Endodermal cell (in vitro differentiated cells): ENCODE data around the gene SZT2. TPM values are rescaled to one million over a fixed set of nuclear protein-coding genes. Genes with fewer than 3 reads are reported as not detected.

Experiments used
- DNase-seq: peaks from one replicate; pipeline ENCODE4 v3.0.0-alpha.2; 2017
- H3K27ac ChIP-seq: 2 replicates; pipeline ENCODE4 v1.5.1; 2013; ENCODE audit warnings: mild to moderate bottlenecking, low read depth, low read length, moderate library complexity
- H3K27me3 ChIP-seq: 2 replicates; pipeline ENCODE4 v1.6.1; 2013; ENCODE audit warnings: mild to moderate bottlenecking, low read length, moderate library complexity; ENCODE audit not compliant: insufficient read depth, control insufficient read depth, poor library complexity, severe bottlenecking
- H3K36me3 ChIP-seq: 2 replicates; pipeline ENCODE4 v1.7.0; 2013; ENCODE audit warnings: mild to moderate bottlenecking, low read length, moderate library complexity; ENCODE audit not compliant: control insufficient read depth, insufficient read depth
- H3K4me1 ChIP-seq: one replicate; pipeline ENCODE4 v1.7.0; 2013; ENCODE audit warnings: low read length; ENCODE audit not compliant: control insufficient read depth, insufficient read depth
- H3K4me3 ChIP-seq: 2 replicates; pipeline ENCODE4 v1.5.1; 2013; ENCODE audit warnings: mild to moderate bottlenecking, low read length, moderate library complexity
- H3K9ac ChIP-seq: 2 replicates; pipeline ENCODE4 v1.6.1; 2013; ENCODE audit warnings: mild to moderate bottlenecking, low read length, moderate library complexity; ENCODE audit not compliant: poor library complexity, severe bottlenecking; ENCODE audit errors: extremely low read depth
- H3K9me3 ChIP-seq: 2 replicates; pipeline ENCODE4 v1.6.1; 2013; ENCODE audit warnings: mild to moderate bottlenecking, low read length, moderate library complexity; ENCODE audit not compliant: control insufficient read depth
- H3K27ac Mint-ChIP-seq: 2 replicates; pipeline ENCODE4 v1.8.0; 2020; ENCODE audit warnings: mixed read lengths
- H3K27me3 Mint-ChIP-seq: 2 replicates; pipeline ENCODE4 v1.8.0; 2021; ENCODE audit warnings: mild to moderate bottlenecking, mixed read lengths; ENCODE audit not compliant: insufficient read depth
- H3K36me3 Mint-ChIP-seq: 2 replicates; pipeline ENCODE4 v1.8.0; 2020; ENCODE audit warnings: low read depth, mixed read lengths
- H3K4me1 Mint-ChIP-seq: 2 replicates; pipeline ENCODE4 v1.8.0; 2020; ENCODE audit warnings: mixed read lengths
- H3K4me3 Mint-ChIP-seq: 2 replicates; pipeline ENCODE4 v1.8.0; 2020; ENCODE audit warnings: mild to moderate bottlenecking, moderate library complexity, mixed read lengths
- H3K9me3 Mint-ChIP-seq: 2 replicates; pipeline ENCODE4 v1.8.0; 2020; ENCODE audit warnings: mild to moderate bottlenecking, mixed read lengths
- CTCF ChIP-seq: fragments of 200-600 bp; sonication (generic); conservative IDR thresholded peaks from 2 replicates; pipeline ENCODE4 v1.5.0; 2021; ENCODE audit warnings: antibody characterized with exemption, mild to moderate bottlenecking
- WGBS, 2 experiments: methylation state at CpG; one replicate each; pipeline versions ENCODE4 v1.1.5 to v1.1.7; 2013; ENCODE audit warnings: missing lambda C conversion rate in 2 of 2, mixed read lengths in 1 of 2; ENCODE audit not compliant: insufficient coverage in 1 of 2, insufficient read length in 1 of 2; 5-methylcytosine and 5-hydroxymethylcytosine counted together
- total RNA-seq, 2 donors: library from RNA; stranded (reverse); fragmentation: NEBNext Ultra II Directional in 1 of 2; extraction: Animal tissue kit (Norgen Biotek cat#: 25700) in 1 of 2; gene quantifications; 2 replicates in 1 of 2; 3 replicates in 1 of 2; pipeline ENCODE4 v1.2.1, GENCODE V29; 2021

The SZT2 gene
- total RNA-seq, 2 donors from 2014 or later: 55.6 to 59.7 TPM

- no peaks in the 10 kb centered on the region for H3K27me3 ChIP-seq
- H3K36me3 ChIP-seq: no peaks in the 10 kb centered on the region
- peaks cover 10% of the 10 kb centered on the region for H3K9me3 ChIP-seq
- 77% methylated on average over 3 of the region's 3 CpGs; no CpG with 5 or more reads in 1 of the 2 experiments for WGBS, 2 experiments
- H3K4me3 Mint-ChIP-seq: peak overlapping the region; percentile 7
- H3K27ac Mint-ChIP-seq: peak overlapping the region; percentile 31
- H3K27me3 Mint-ChIP-seq: peaks cover 3% of the 10 kb centered on the region
- H3K4me1 Mint-ChIP-seq: peaks cover 23% of the 10 kb centered on the region
- no peak overlapping the region for H3K9ac ChIP-seq
- no peak overlapping the region for H3K27ac ChIP-seq
- peaks cover 14% of the 10 kb centered on the region for H3K4me1 ChIP-seq
- H3K9me3 Mint-ChIP-seq: peaks cover 9% of the 10 kb centered on the region
- H3K36me3 Mint-ChIP-seq: no peaks in the 10 kb centered on the region
- H3K4me3 ChIP-seq: peak overlapping the region; percentile 42
- TF ChIP-seq CTCF: no peak
- no peak for DNase-seq
These were observed 75.9 kb downstream of the SZT2 start for GRCh38 chr1:43465505-43466067.

- H3K9ac ChIP-seq: no peak overlapping the region
- no peak overlapping the region for H3K27ac Mint-ChIP-seq
- peaks cover 14% of the 10 kb centered on the region for H3K4me1 ChIP-seq
- 93 to 95% methylated on average over 2 of the region's 2 CpGs for WGBS, 2 experiments
- H3K27ac ChIP-seq: no peak overlapping the region
- no peak for TF ChIP-seq CTCF
- no peaks in the 10 kb centered on the region for H3K36me3 Mint-ChIP-seq
- H3K27me3 Mint-ChIP-seq: peaks cover 2% of the 10 kb centered on the region
- H3K4me3 Mint-ChIP-seq: peak overlapping the region; percentile 7
- peaks cover 3% of the 10 kb centered on the region for H3K9me3 ChIP-seq
- no peak for DNase-seq
- no peaks in the 10 kb centered on the region for H3K36me3 ChIP-seq
- no peaks in the 10 kb centered on the region for H3K27me3 ChIP-seq
- peaks cover 3% of the 10 kb centered on the region for H3K9me3 Mint-ChIP-seq
- peaks cover 23% of the 10 kb centered on the region for H3K4me1 Mint-ChIP-seq
- peak overlapping the region; percentile 12 for H3K4me3 ChIP-seq
These were observed 76.7 kb downstream of the SZT2 start for GRCh38 chr1:43466403-43466802.

- Histone ChIP-seq H3K27me3 (no peaks in the 10 kb centered on the region), H3K9ac (no peak overlapping the region), H3K4me1 (peaks cover 14% of the 10 kb centered on the region), H3K27ac (no peak overlapping the region), H3K4me3 (no peak overlapping the region), H3K36me3 (no peaks in the 10 kb centered on the region), H3K9me3 (no peaks in the 10 kb centered on the region)
- Mint-ChIP-seq H3K27ac (no peak overlapping the region), H3K27me3 (peaks cover 2% of the 10 kb centered on the region), H3K9me3 (no peaks in the 10 kb centered on the region), H3K4me3 (no peak overlapping the region), H3K4me1 (peaks cover 26% of the 10 kb centered on the region), H3K36me3 (no peaks in the 10 kb centered on the region)
- DNase-seq: no peak
- TF ChIP-seq CTCF: no peak
- WGBS, 2 experiments: 95 to 100% methylated on average over 2 to 3 of the region's 3 CpGs
These were observed 78.7 kb downstream of the SZT2 start for GRCh38 chr1:43468414-43468813.
